GM13977 (cell line): Measurements from ENCODE around the gene UBE2Z.

Source experiments
- DNase-seq: peaks from one replicate; pipeline ENCODE4 v3.0.0; 2012; ENCODE audit warnings: low spot score
- in situ Hi-C: fragments of 300-500 bp; cut with MboI; formaldehyde crosslinking; loops from one replicate; pipeline ENCODE4 v1.12.0; 2022; ENCODE audit warnings: low sequenced_read_pairs, low pct_unique_long_range_greater_than_20kb, mixed read lengths, inconsistent platforms; ENCODE audit not compliant: unreplicated experiment
- TF ChIP-seq, protein P1 (sequence below): IDR thresholded peaks from 2 replicates; pipeline ENCODE4 v1.5.1; 2012; ENCODE audit warnings: mild to moderate bottlenecking, control low read depth; ENCODE audit not compliant: insufficient read depth; ENCODE audit errors: extremely low read depth, missing control alignments

Gene UBE2Z

DNA sequence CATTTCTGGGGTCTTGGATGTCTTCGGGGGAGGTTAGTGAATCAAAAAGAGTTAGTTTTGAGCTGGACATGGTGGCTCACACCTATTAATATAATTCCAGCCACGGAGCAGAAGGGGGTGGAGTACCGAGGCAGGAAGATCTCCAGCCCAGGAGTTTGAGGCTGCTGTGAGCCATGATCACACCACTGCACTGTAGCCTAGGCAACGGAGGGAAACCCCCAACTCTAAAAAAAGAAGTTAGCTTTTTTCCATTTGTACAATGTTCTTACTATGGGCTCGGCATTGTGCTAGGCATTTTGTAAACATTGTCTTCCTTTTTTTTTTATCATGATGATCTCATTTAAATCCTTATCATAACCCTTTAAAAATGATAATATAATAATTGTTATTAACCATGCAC is 44.7 kb downstream of the UBE2Z start:
- DNase-seq, result peak; percentile 38
- in situ Hi-C loops, result no loop called here
- TF ChIP-seq, protein P1, sequence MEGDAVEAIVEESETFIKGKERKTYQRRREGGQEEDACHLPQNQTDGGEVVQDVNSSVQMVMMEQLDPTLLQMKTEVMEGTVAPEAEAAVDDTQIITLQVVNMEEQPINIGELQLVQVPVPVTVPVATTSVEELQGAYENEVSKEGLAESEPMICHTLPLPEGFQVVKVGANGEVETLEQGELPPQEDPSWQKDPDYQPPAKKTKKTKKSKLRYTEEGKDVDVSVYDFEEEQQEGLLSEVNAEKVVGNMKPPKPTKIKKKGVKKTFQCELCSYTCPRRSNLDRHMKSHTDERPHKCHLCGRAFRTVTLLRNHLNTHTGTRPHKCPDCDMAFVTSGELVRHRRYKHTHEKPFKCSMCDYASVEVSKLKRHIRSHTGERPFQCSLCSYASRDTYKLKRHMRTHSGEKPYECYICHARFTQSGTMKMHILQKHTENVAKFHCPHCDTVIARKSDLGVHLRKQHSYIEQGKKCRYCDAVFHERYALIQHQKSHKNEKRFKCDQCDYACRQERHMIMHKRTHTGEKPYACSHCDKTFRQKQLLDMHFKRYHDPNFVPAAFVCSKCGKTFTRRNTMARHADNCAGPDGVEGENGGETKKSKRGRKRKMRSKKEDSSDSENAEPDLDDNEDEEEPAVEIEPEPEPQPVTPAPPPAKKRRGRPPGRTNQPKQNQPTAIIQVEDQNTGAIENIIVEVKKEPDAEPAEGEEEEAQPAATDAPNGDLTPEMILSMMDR, result no peak

DNA sequence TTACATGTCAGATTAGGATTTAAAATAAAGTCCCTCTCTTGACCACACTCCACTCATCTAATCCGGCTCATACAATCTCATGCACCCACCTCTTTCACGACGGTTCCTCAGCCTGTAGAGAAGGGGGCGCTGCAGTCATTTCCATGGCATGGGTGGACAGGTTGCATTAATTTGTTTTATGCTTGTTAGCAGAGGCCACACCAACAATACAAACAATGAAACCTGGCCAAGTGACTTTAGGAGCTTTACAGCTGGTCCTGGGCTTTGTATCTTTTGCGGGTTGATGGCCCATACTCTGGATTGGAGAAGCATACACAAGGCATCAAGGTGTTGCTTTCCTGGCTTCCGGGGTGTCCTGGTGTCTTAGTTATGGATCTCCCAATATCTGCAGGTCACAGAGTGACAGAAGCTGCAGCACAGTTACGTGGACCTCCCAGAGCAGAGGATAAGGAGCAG is 46.1 kb downstream of the UBE2Z start:
- TF ChIP-seq, protein P1, result peak; percentile 26
- DNase-seq, result no peak
- in situ Hi-C loops, result no loop called here

DNA sequence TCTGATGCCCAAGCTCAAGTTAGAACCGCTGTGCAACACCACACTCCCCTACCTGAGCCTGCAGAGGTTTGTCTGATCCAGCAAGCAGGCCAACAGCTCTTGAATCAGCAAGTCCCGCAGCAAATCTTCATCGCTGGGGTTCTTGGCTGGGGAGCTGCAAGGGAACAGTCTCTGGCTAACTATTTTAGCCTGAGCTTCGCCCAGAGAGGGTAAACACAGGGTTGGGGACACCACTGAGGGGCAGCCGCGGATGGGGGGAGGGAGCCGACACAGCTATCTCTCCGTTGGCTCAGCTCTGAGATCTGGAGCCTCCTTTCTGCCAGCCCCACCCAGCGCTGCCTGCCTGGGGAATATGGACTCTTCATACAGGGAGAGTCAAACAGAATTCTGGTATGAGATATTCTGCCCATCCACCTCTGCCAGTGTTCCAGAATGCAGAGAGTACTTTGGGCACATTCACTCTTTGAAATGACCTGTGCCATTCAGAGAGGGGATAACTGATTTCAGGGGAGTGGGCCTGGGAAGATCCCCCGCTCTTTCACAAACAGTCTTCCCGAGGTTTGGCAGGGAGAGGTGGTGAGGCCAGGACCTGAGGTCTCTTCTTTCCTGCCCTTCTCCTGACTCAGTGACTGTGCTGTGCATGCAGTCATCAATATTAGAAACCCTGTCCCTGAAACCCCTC is 52.8 kb downstream of the UBE2Z start:
- no peak for DNase-seq
- TF ChIP-seq, protein P1, result no peak
- in situ Hi-C loops, result no loop called here

DNA sequence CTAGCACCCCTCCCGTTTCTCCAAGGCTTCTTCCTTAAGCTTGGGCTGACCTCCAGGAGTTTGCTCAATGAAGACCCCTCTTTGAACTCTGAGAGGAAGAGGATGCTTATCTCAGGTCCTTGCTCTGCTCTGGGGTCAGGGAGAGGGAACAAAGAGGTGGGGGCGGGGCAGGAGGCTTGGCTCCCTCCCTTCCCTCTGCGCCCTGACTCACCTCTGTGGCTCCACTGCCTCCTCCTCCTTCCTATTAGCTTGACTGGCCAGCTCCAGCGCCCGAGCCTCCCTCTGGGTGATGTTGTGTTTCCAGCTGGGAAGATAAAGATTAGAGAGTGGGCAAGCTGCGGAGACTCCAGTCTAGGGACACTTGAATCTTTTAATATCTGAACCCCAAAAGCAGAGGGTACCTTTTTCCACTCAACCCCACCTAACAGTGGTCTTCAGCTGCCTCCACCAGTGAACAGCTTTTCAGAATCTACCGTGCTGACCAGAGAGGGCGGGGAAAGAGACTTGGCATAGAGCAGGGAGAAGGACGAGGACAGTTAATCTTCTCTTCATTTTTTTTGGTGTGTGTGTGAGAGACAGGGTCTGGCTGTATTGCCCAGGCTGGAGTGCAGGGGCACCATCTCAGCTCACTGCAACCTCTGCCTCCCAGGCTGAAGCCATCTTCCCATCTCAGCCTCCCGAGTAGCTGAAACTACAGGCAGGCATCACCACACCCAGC is 53.5 kb downstream of the UBE2Z start:
- no peak for DNase-seq
- in situ Hi-C loops, result no loop called here

DNA sequence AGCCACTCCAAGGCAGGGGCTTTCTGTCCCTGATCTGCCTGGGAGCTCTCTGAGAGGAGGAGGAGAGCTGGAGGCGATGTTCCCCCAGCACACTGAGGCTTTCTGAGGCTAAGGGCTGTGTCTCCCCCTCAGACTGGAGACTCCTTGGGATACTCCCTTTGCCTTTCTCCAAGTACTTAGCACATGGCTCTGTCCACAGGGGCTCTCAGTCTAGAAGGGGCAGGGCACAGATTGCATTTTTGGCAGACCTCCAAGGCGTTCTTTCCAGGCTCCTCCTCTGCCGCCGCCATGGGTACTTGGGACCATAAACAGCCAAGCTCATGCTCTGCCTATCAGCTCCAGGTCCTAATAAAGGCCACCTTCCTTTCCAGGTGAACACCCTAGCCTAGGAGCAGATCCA is 62.0 kb downstream of the UBE2Z start:
- TF ChIP-seq, protein P1, result no peak
- in situ Hi-C loops, result no loop called here
- DNase-seq, result no peak

More for the DNA sequence above, 53.5 kb downstream of the UBE2Z start:
- TF ChIP-seq, protein P1, result no peak

DNA sequence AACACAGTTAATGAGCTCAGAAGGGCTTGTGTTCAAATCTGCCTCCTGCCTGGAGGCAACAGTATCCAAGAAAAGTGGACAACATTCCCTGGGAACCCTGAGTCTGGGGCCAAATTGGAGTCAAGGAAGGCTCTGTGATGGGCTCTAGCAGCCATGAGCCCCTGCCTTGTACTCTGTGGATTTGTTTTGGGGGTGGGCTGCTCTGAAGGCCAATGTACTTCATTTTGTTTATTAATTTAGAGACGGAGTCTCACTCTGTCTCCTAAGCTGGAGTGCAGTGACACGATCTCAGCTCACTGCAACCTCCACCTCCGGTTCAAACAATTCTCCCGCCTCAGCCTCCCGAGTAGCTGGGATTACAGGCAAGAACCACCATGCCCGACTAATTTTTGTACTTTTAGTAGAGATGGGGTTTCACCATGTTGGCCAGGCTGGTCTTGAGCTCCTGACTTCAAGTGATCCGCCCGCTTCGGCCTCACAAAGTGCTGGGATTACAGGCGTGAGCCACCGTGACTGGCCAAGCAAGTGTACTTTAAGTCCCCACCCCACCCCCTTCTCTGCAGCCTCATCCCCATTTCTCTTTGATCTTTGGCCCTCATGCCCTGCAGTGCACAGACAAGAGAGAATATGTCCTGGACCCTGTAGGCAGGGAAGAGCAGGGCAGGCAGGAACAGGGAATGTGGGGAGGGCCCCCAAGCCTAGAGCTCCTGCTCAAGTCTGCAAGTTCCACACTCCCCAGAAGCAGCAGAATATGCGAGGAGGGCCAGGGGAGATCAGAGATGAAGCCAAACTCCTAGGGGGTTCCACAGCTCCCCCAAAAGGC is 62.9 kb downstream of the UBE2Z start:
- DNase-seq, result no peak
- in situ Hi-C loops, result no loop called here
- TF ChIP-seq, protein P1, result no peak
